IMR-90 (cell line): ENCODE measurements around the gene OR6J1. TPM values are rescaled to one million over a fixed set of nuclear protein-coding genes. Genes with fewer than 3 reads are reported as not detected.
A peak's percentile ranks its signal among the peaks of the same experiment; 100 is the strongest.

ENCODE experiments used
- ATAC-seq: fragments of 200-7000 bp; cut with Tn5 transposase; 2 replicates; pipeline ENCODE4 v1.9.1; 2020; ENCODE audit warnings: low read depth, mild to moderate bottlenecking, moderate library complexity
- BruUV-seq: library from RNA; stranded (reverse); fragments of 400-500 nt; replicated peaks from 2 replicates; lab custom pipeline; 2021; lab: Mats Ljungman, UMichigan
- CTCF ChIA-PET: fragments of 300-600 bp; formaldehyde crosslinking; extraction: SDS; loops from one replicate; lab custom pipeline; 2021; ENCODE audit warnings: antibody characterized with exemption; lab: Yijun Ruan, JAX
- POLR2A ChIA-PET: fragments of 300-600 bp; sonication (Branson Sonifier 250); formaldehyde crosslinking; loops from one replicate; lab custom pipeline; 2022; ENCODE audit warnings: antibody characterized with exemption; ENCODE audit not compliant: unreplicated experiment; lab: Charles Lee
- DNase-seq: peaks from one replicate; pipeline ENCODE4 v3.0.0; 2013
- H2AFZ ChIP-seq: replicated peaks from 2 replicates; pipeline ENCODE3; 2013; ENCODE audit warnings: low read length, mild to moderate bottlenecking; ENCODE audit not compliant: poor library complexity
- H2AK5ac ChIP-seq: 2 replicates; pipeline ENCODE4 v1.6.1; 2013; ENCODE audit warnings: low read depth, low read length, inconsistent platforms
- H2AK9ac ChIP-seq: replicated peaks from 2 replicates; pipeline ENCODE3; 2013; ENCODE audit warnings: mild to moderate bottlenecking, low read depth, low read length, moderate library complexity; ENCODE audit not compliant: poor library complexity
- H2BK120ac ChIP-seq: 2 replicates; pipeline ENCODE4 v1.6.1; 2013; ENCODE audit warnings: low read depth, low read length, inconsistent platforms
- H2BK15ac ChIP-seq: 3 replicates; pipeline ENCODE4 v1.6.1; 2013; ENCODE audit warnings: low read depth, low read length, inconsistent platforms
- H2BK20ac ChIP-seq: 2 replicates; pipeline ENCODE4 v1.6.1; 2013; ENCODE audit warnings: low read depth, mild to moderate bottlenecking, inconsistent platforms, low read length, moderate library complexity
- H2BK5ac ChIP-seq: 2 replicates; pipeline ENCODE4 v1.6.1; 2013; ENCODE audit warnings: mild to moderate bottlenecking, low read depth, low read length, inconsistent platforms; ENCODE audit not compliant: poor library complexity, severe bottlenecking
- H3K14ac ChIP-seq: replicated peaks from 2 replicates; pipeline ENCODE4 v1.6.1; 2013; ENCODE audit warnings: low read depth, low read length, inconsistent platforms
- H3K18ac ChIP-seq: 2 replicates; pipeline ENCODE4 v1.6.1; 2013; ENCODE audit warnings: low read depth, low read length, control low read depth
- H3K23ac ChIP-seq: 2 replicates; pipeline ENCODE4 v1.6.1; 2013; ENCODE audit warnings: low read depth, low read length, inconsistent platforms
- H3K27ac ChIP-seq: 2 replicates; pipeline ENCODE4 v1.5.1; 2013; ENCODE audit warnings: mild to moderate bottlenecking, control low read depth, low read length; ENCODE audit not compliant: insufficient read depth
- H3K27me3 ChIP-seq: 2 replicates; pipeline ENCODE4 v1.6.1; 2013; ENCODE audit warnings: low read length; ENCODE audit not compliant: control insufficient read depth, insufficient read depth
- H3K36me3 ChIP-seq: 2 replicates; pipeline ENCODE4 v1.6.1; 2013; ENCODE audit warnings: low read length, mixed read lengths; ENCODE audit not compliant: control insufficient read depth, insufficient read depth
- H3K4ac ChIP-seq: 2 replicates; pipeline ENCODE4 v1.6.1; 2013; ENCODE audit warnings: low read depth, low read length, inconsistent platforms
- H3K4me1 ChIP-seq: 2 replicates; pipeline ENCODE4 v1.6.1; 2013; ENCODE audit warnings: low read length, mixed read lengths; ENCODE audit not compliant: control insufficient read depth, insufficient read depth
- H3K4me2 ChIP-seq: 2 replicates; pipeline ENCODE4 v1.6.1; 2013; ENCODE audit warnings: low read depth, mild to moderate bottlenecking, control low read depth, low read length, moderate library complexity
- H3K4me3 ChIP-seq: 2 replicates; pipeline ENCODE4 v1.5.1; 2013; ENCODE audit warnings: low read depth, mild to moderate bottlenecking, control low read depth, low read length, moderate library complexity; ENCODE audit not compliant: insufficient read depth
- H3K56ac ChIP-seq: 2 replicates; pipeline ENCODE4 v1.6.1; 2013; ENCODE audit warnings: low read length, inconsistent platforms; ENCODE audit not compliant: insufficient read depth; ENCODE audit errors: extremely low read depth
- H3K79me1 ChIP-seq, 2 experiments: 2 replicates each; pipeline ENCODE4 v1.6.1; 2013; ENCODE audit warnings: low read length in 2 of 2, inconsistent platforms in 1 of 2, low read depth in 1 of 2
- H3K9ac ChIP-seq: 2 replicates; pipeline ENCODE4 v1.6.1; 2013; ENCODE audit warnings: low read depth, low read length, control low read depth
- H3K9me1 ChIP-seq: 2 replicates; pipeline ENCODE4 v1.6.1; 2013; ENCODE audit warnings: low read length, inconsistent platforms; ENCODE audit not compliant: insufficient read depth
- H3K9me3 ChIP-seq: 2 replicates; pipeline ENCODE4 v1.6.1; 2013; ENCODE audit warnings: low read length; ENCODE audit not compliant: control insufficient read depth, insufficient read depth
- H4K20me1 ChIP-seq: 2 replicates; pipeline ENCODE4 v1.6.1; 2013; ENCODE audit warnings: low read length, inconsistent platforms; ENCODE audit not compliant: insufficient read depth
- H4K5ac ChIP-seq: 2 replicates; pipeline ENCODE4 v1.6.1; 2013; ENCODE audit warnings: mild to moderate bottlenecking, low read depth, low read length, control low read depth
- H4K8ac ChIP-seq, 2 experiments: 2 replicates each; pipeline ENCODE4 v1.6.1; 2013; ENCODE audit warnings: low read depth in 2 of 2, low read length in 2 of 2, control low read depth in 1 of 2, inconsistent platforms in 1 of 2
- H4K91ac ChIP-seq: 2 replicates; pipeline ENCODE4 v1.6.1; 2013; ENCODE audit warnings: low read depth, low read length, inconsistent platforms; ENCODE audit not compliant: insufficient read depth
- BHLHE40 ChIP-seq: fragments of 150-350 bp; IDR thresholded peaks from 2 replicates; pipeline ENCODE4 v1.6.1; 2016; ENCODE audit warnings: mild to moderate bottlenecking, low read depth, low read length
- CEBPB ChIP-seq: IDR thresholded peaks from 2 replicates; pipeline ENCODE4 v1.6.1; 2012; ENCODE audit warnings: low read depth, low read length, improper control_type of control experiment
- CHD1 ChIP-seq: IDR thresholded peaks from 2 replicates; pipeline ENCODE4 v1.6.1; 2012; ENCODE audit warnings: low read depth, low read length, improper control_type of control experiment
- CTCF ChIP-seq: conservative IDR thresholded peaks from 2 replicates; pipeline ENCODE4 v1.5.1; 2012; ENCODE audit warnings: mild to moderate bottlenecking, low read depth, low read length, improper control_type of control experiment
- FOS ChIP-seq: fragments of 150-350 bp; IDR thresholded peaks from 2 replicates; pipeline ENCODE4 v1.6.1; 2016; ENCODE audit warnings: low read depth, low read length
- MAFK ChIP-seq: IDR thresholded peaks from 2 replicates; pipeline ENCODE4 v1.6.1; 2012; ENCODE audit warnings: low read depth, low read length, improper control_type of control experiment
- MAZ ChIP-seq: IDR thresholded peaks from 2 replicates; pipeline ENCODE4 v1.6.1; 2012; ENCODE audit warnings: low read depth, mild to moderate bottlenecking, low read length, improper control_type of control experiment, moderate library complexity, borderline replicate concordance
- MXI1 ChIP-seq: IDR thresholded peaks from 2 replicates; pipeline ENCODE4 v1.6.1; 2012; ENCODE audit warnings: low read depth, mild to moderate bottlenecking, low read length, moderate library complexity, borderline replicate concordance
- NFE2L2 ChIP-seq: fragments of 150-350 bp; IDR thresholded peaks from 2 replicates; pipeline ENCODE4 v1.6.1; 2016; ENCODE audit warnings: low read depth, mild to moderate bottlenecking, low read length
- POLR2A ChIP-seq: IDR thresholded peaks from 2 replicates; pipeline ENCODE4 v1.6.1; 2012; ENCODE audit warnings: mild to moderate bottlenecking, low read depth, low read length
- RAD21 ChIP-seq: IDR thresholded peaks from 2 replicates; pipeline ENCODE4 v1.6.1; 2012; ENCODE audit warnings: low read length, improper control_type of control experiment
- RCOR1 ChIP-seq: IDR thresholded peaks from 2 replicates; pipeline ENCODE4 v1.6.1; 2012; ENCODE audit warnings: mild to moderate bottlenecking, low read length, improper control_type of control experiment; ENCODE audit not compliant: insufficient replicate concordance
- RFX5 ChIP-seq: IDR thresholded peaks from 2 replicates; pipeline ENCODE4 v1.8.0; 2012; ENCODE audit warnings: low read depth, mild to moderate bottlenecking, low read length, moderate library complexity
- SMC3 ChIP-seq: fragments of 150-350 bp; IDR thresholded peaks from 2 replicates; pipeline ENCODE4 v1.6.1; 2016; ENCODE audit warnings: low read depth, mild to moderate bottlenecking, antibody characterized with exemption, low read length, moderate library complexity
- WGBS, 2 experiments: methylation state at CpG; one replicate each; pipeline versions ENCODE4 v1.1.5 to v1.1.7; 2013; ENCODE audit warnings: missing lambda C conversion rate in 2 of 2; ENCODE audit not compliant: insufficient read length in 1 of 2; ENCODE audit errors: extremely low coverage in 2 of 2; 5-methylcytosine and 5-hydroxymethylcytosine counted together
- dilution Hi-C: fragments of 300-500 bp; cut with HindIII; formaldehyde crosslinking; loops from one replicate; pipeline ENCODE4 v1.14.3; 2018; ENCODE audit warnings: low sequenced_read_pairs; ENCODE audit not compliant: unreplicated experiment
- in situ Hi-C: fragments of 300-500 bp; cut with MboI; formaldehyde crosslinking; loops from 3 replicates; pipeline ENCODE4 v1.14.3; 2019; ENCODE audit warnings: low sequenced_read_pairs, inconsistent platforms, mixed read lengths
- intact Hi-C: fragments of 100-400 bp; cut with micrococcal nuclease; formaldehyde crosslinking; loops from 2 replicates; pipeline ENCODE4 v1.10.0; 2022
- polyA plus RNA-seq, 3 experiments: library from polyadenylated mRNA; depleted of rRNA; stranded (reverse); fragments of >200 nt; gene quantifications; 2 replicates each; pipeline ENCODE4 v1.2.3, GENCODE V29; 2012; ENCODE audit warnings: low replicate concordance in 1 of 3
- total RNA-seq: library from RNA; depleted of rRNA; stranded (reverse); fragments of >200 nt; gene quantifications from 2 replicates; pipeline ENCODE4 v1.2.3, GENCODE V29; 2012
- TF ChIP-seq, protein P1 (sequence below): fragments of 150-350 bp; IDR thresholded peaks from 2 replicates; pipeline ENCODE4 v1.6.1; 2016; ENCODE audit warnings: low read depth, mild to moderate bottlenecking, low read length, moderate library complexity, borderline replicate concordance
- TF ChIP-seq, protein P2 (sequence below): fragments of 150-350 bp; IDR thresholded peaks from 2 replicates; pipeline ENCODE4 v1.6.1; 2017; ENCODE audit warnings: mild to moderate bottlenecking, antibody characterized with exemption, low read length, low read depth

The OR6J1 gene
- total and polyA plus RNA-seq, 2 of the 4 experiments (the other 2 are of a cell fraction) = not detected

DNA sequence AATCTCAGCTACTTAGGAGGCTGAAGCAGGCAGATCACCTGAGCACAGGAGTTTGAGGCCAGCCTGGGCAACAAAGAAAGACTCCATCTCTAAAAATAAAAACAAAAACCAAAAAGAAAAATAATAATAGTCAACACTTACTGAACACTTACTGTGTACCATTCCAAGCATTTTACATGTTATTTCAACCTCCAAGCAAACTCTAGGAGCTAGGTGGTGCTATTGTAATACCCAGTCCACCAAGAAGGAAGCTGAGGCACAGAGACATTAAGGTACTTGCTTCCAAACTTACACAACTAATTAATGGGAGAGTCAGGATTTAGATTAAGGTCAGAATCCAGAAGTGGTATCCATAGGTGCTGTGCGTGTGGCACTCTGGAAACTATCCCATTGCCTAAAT, 13.7 kb upstream of the OR6J1 start:
- Histone ChIP-seq H3K79me1 (no peaks in the 10 kb centered on the region), H4K5ac (no peak overlapping the region), H2BK15ac (no peak overlapping the region), H2BK5ac (no peak overlapping the region), H3K18ac (no peak overlapping the region), H4K20me1 (no peaks in the 10 kb centered on the region), H2BK20ac (no peak overlapping the region), H2AFZ (no peak overlapping the region), H3K14ac (no peak overlapping the region), H2AK5ac (no peak overlapping the region), H3K36me3 (no peaks in the 10 kb centered on the region), H4K8ac (no peak overlapping the region), H3K4me3 (no peak overlapping the region), H4K91ac (no peak overlapping the region), H3K9me3 (no peaks in the 10 kb centered on the region), H3K9ac (no peak overlapping the region), H3K56ac (no peak overlapping the region), H2AK9ac (no peak overlapping the region), H3K27ac (no peak overlapping the region), H3K4ac (no peak overlapping the region), H2BK120ac (no peak overlapping the region), H3K23ac (no peak overlapping the region), H3K4me1 (no peaks in the 10 kb centered on the region), H3K4me2 (no peak overlapping the region), H3K9me1 (no peaks in the 10 kb centered on the region), H3K27me3 (no peaks in the 10 kb centered on the region)
- dilution Hi-C loops = no loop called here
- in situ Hi-C loops = loop anchor here (10.0 kb wide), 1 partner anchor 263 kb away; no protein-coding TSS in a partner anchor
- POLR2A ChIA-PET = no interaction called here
- intact Hi-C loops = loop anchor here (1.0 to 5.0 kb wide), 2 partner anchors 179 to 195 kb away; partner anchors contain the start of gene MMP14
- no CpG with 5 or more reads among the region's 1 CpG for WGBS, 2 experiments
- ATAC-seq = peak; percentile 52
- DNase-seq = peak; percentile 49
- no TSS peak for BruUV-seq
- CTCF ChIA-PET = interaction anchor here (0.6 to 2.8 kb wide), 5 partner anchors 32 to 326 kb away, joined by 3 to 10 read pairs (median 3); no protein-coding TSS in a partner anchor
- TF ChIP-seq MXI1 (no peak), RFX5 (no peak), RCOR1 (no peak), CTCF (peak; percentile 56), MAZ (no peak), BHLHE40 (no peak), SMC3 (peak; percentile 35; the same call in 1 of the 2 replicates), CEBPB (no peak), FOS (no peak), CHD1 (no peak), POLR2A (no peak), RAD21 (peak; percentile 60), NFE2L2 (no peak), MAFK (no peak)
- TF ChIP-seq, protein P1, sequence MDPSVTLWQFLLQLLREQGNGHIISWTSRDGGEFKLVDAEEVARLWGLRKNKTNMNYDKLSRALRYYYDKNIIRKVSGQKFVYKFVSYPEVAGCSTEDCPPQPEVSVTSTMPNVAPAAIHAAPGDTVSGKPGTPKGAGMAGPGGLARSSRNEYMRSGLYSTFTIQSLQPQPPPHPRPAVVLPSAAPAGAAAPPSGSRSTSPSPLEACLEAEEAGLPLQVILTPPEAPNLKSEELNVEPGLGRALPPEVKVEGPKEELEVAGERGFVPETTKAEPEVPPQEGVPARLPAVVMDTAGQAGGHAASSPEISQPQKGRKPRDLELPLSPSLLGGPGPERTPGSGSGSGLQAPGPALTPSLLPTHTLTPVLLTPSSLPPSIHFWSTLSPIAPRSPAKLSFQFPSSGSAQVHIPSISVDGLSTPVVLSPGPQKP = no peak
- TF ChIP-seq, protein P2, sequence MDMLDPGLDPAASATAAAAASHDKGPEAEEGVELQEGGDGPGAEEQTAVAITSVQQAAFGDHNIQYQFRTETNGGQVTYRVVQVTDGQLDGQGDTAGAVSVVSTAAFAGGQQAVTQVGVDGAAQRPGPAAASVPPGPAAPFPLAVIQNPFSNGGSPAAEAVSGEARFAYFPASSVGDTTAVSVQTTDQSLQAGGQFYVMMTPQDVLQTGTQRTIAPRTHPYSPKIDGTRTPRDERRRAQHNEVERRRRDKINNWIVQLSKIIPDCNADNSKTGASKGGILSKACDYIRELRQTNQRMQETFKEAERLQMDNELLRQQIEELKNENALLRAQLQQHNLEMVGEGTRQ = no peak
